Thyroid gland (tissue), 4 donors: Measurements from ENCODE around the gene ZNF516.

Experiments
- POLR2A ChIP-seq, 2 donors: fragments of 450-650 bp; IDR thresholded peaks; one replicate each; pipeline ENCODE4 v1.6.1; 2017; ENCODE audit warnings: antibody characterized with exemption in 2 of 2, mild to moderate bottlenecking in 2 of 2, moderate library complexity in 1 of 2
- TF ChIP-seq, protein P1 (sequence below), 6 experiments: fragments of 200-600 bp in 3 of 6; fragments of 450-650 bp in 3 of 6; sonication (generic) in 3 of 6; IDR thresholded peaks; one replicate each; pipeline ENCODE4 v1.5.1; 2016 to 2019; ENCODE audit warnings: antibody characterized with exemption in 6 of 6, mild to moderate bottlenecking in 2 of 6, inconsistent platforms in 1 of 6, moderate library complexity in 1 of 6

DNA sequence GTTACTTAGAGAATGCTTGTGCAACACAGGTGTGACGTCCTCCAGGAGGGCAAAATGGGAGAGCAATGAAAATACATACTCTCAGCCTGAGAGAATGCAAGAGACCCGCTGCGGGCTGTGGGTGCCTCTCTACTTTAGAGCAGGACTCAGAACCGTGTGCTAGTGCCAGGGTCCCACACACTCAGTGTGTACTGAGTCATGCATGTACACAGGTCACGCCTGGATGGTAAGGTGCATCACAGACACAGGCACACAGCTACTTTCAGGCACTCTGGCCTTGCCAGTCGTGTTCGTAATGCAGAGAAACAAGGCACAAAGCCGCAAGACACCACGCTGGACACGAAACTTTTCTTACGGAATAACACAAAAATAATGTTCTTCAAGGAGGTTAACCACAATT, 125.3 kb downstream of the ZNF516 start:
- TF ChIP-seq, protein P1, sequence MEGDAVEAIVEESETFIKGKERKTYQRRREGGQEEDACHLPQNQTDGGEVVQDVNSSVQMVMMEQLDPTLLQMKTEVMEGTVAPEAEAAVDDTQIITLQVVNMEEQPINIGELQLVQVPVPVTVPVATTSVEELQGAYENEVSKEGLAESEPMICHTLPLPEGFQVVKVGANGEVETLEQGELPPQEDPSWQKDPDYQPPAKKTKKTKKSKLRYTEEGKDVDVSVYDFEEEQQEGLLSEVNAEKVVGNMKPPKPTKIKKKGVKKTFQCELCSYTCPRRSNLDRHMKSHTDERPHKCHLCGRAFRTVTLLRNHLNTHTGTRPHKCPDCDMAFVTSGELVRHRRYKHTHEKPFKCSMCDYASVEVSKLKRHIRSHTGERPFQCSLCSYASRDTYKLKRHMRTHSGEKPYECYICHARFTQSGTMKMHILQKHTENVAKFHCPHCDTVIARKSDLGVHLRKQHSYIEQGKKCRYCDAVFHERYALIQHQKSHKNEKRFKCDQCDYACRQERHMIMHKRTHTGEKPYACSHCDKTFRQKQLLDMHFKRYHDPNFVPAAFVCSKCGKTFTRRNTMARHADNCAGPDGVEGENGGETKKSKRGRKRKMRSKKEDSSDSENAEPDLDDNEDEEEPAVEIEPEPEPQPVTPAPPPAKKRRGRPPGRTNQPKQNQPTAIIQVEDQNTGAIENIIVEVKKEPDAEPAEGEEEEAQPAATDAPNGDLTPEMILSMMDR (IDR thresholded peaks at IDR 0.05): no peak
- no peak for TF ChIP-seq POLR2A (IDR thresholded peaks at IDR 0.05)
